HepG2 (cell line): ENCODE measurements around the gene PANK4. TPM values are rescaled to one million over a fixed set of nuclear protein-coding genes. Genes with fewer than 3 reads are reported as not detected.

Experiments used
- ATF7 ChIP-seq, 2 experiments: fragments of 450-650 bp in 1 of 2; sonication (generic) in 1 of 2; formaldehyde crosslinking in 1 of 2; IDR thresholded peaks; 2 replicates each; pipeline versions ENCODE4 v1.4.0 to v1.6.1; 2016 to 2020; ENCODE audit warnings: antibody characterized with exemption in 1 of 2, mild to moderate bottlenecking in 1 of 2, missing genetic modification reagents in 1 of 2
- CEBPG ChIP-seq: IDR thresholded peaks from 2 replicates; pipeline ENCODE4 v1.6.1; 2016
- KDM6A ChIP-seq: IDR thresholded peaks from 2 replicates; pipeline ENCODE4 v1.6.1; 2016; ENCODE audit warnings: low read depth
- RAD21 ChIP-seq: fragments of 450-650 bp; formaldehyde crosslinking; IDR thresholded peaks from 2 replicates; pipeline ENCODE4 v1.5.0; 2020; ENCODE audit warnings: mild to moderate bottlenecking
- RBAK ChIP-seq: sonication (generic); formaldehyde crosslinking; IDR thresholded peaks from 2 replicates; pipeline ENCODE4 v1.5.1; 2020; ENCODE audit warnings: mild to moderate bottlenecking, missing genetic modification reagents
- ZMYM4 ChIP-seq: sonication (generic); formaldehyde crosslinking; IDR thresholded peaks from 2 replicates; pipeline ENCODE4 v1.8.1; 2023; ENCODE audit warnings: mild to moderate bottlenecking, missing genetic modification reagents
- ZNF138 ChIP-seq: sonication (generic); formaldehyde crosslinking; IDR thresholded peaks from 2 replicates; pipeline ENCODE4 v1.5.0; 2020; ENCODE audit warnings: mild to moderate bottlenecking, low read depth, missing genetic modification reagents
- ZNF160 ChIP-seq: sonication (generic); formaldehyde crosslinking; IDR thresholded peaks from 2 replicates; pipeline ENCODE4 v1.8.0; 2022; ENCODE audit warnings: mild to moderate bottlenecking, inconsistent platforms, missing genetic modification reagents
- ZNF235 ChIP-seq: sonication (generic); formaldehyde crosslinking; IDR thresholded peaks from 2 replicates; pipeline ENCODE4 v1.8.1; 2023; ENCODE audit warnings: mild to moderate bottlenecking, missing genetic modification reagents, borderline replicate concordance
- ZNF333 ChIP-seq: sonication (generic); formaldehyde crosslinking; IDR thresholded peaks from 2 replicates; pipeline ENCODE4 v1.4.0; 2020; ENCODE audit warnings: mild to moderate bottlenecking, missing genetic modification reagents, borderline replicate concordance
- ZNF496 ChIP-seq: sonication (generic); formaldehyde crosslinking; IDR thresholded peaks from 2 replicates; pipeline ENCODE4 v1.8.1; 2023; ENCODE audit warnings: mild to moderate bottlenecking, moderate library complexity, missing genetic modification reagents; ENCODE audit not compliant: insufficient replicate concordance
- ZNF776 ChIP-seq: sonication (generic); formaldehyde crosslinking; IDR thresholded peaks from 2 replicates; pipeline ENCODE4 v1.4.0; 2020; ENCODE audit warnings: mild to moderate bottlenecking, missing genetic modification reagents
- ZSCAN25 ChIP-seq: sonication (generic); formaldehyde crosslinking; IDR thresholded peaks from 2 replicates; pipeline ENCODE4 v1.8.0; 2022; ENCODE audit warnings: mild to moderate bottlenecking, missing genetic modification reagents
- polyA plus RNA-seq, 8 experiments: library from polyadenylated mRNA; depleted of rRNA in 3 of 8; stranded (reverse) in 7 of 8; unstranded in 1 of 8; fragments of >200 nt; fragmentation: Illumina TruSeq in 4 of 8; extraction: Trizol in 4 of 8; gene quantifications; 2 replicates each; pipeline versions ENCODE4 v1.2.1 to v1.2.3, GENCODE V29; 2011 to 2016; ENCODE audit warnings: low read depth in 4 of 8, missing spikeins in 1 of 8, mixed read lengths in 1 of 8; ENCODE audit not compliant: insufficient read depth in 1 of 8
- total RNA-seq, 5 experiments: library from RNA; depleted of rRNA; stranded (reverse); fragments of >200 nt; fragmentation: Illumina TruSeq; extraction: Trizol; gene quantifications; 2 replicates each; pipeline ENCODE4 v1.2.3, GENCODE V29; 2016; ENCODE audit warnings: low read depth in 1 of 5
- TF ChIP-seq, protein P1 (sequence below): sonication (generic); formaldehyde crosslinking; IDR thresholded peaks from 2 replicates; pipeline ENCODE4 v1.4.0; 2020; ENCODE audit warnings: mild to moderate bottlenecking, missing genetic modification reagents
- TF ChIP-seq, protein P2 (sequence below): sonication (generic); formaldehyde crosslinking; IDR thresholded peaks from 2 replicates; pipeline ENCODE4 v1.5.1; 2020; ENCODE audit warnings: missing genetic modification reagents, mild to moderate bottlenecking, borderline replicate concordance
- TF ChIP-seq, protein P3 (sequence below), 2 experiments: fragments of 450-650 bp in 1 of 2; sonication (generic) in 1 of 2; formaldehyde crosslinking; IDR thresholded peaks; 2 replicates each; pipeline versions ENCODE4 v1.5.0 to v1.8.0; 2020 to 2022; ENCODE audit warnings: mild to moderate bottlenecking in 1 of 2, missing genetic modification reagents in 1 of 2
- TF ChIP-seq, protein P4 (sequence below): sonication (generic); formaldehyde crosslinking; IDR thresholded peaks from 2 replicates; pipeline ENCODE4 v1.8.0; 2022; ENCODE audit warnings: mild to moderate bottlenecking, missing genetic modification reagents, borderline replicate concordance
- TF ChIP-seq, protein P5 (sequence below): sonication (generic); formaldehyde crosslinking; IDR thresholded peaks from 2 replicates; pipeline ENCODE4 v1.5.0; 2020; ENCODE audit warnings: mild to moderate bottlenecking, missing genetic modification reagents, borderline replicate concordance
- TF ChIP-seq, protein P6 (sequence below): sonication (generic); formaldehyde crosslinking; IDR thresholded peaks from 2 replicates; pipeline ENCODE4 v1.5.1; 2020; ENCODE audit warnings: missing genetic modification reagents, mild to moderate bottlenecking, borderline replicate concordance

PANK4 gene
- total and polyA plus RNA-seq, 2 of the 13 experiments (the other 11 are each of a cell fraction or from before 2014, with no cell fraction given) = 17.4 to 19.3 TPM

DNA sequence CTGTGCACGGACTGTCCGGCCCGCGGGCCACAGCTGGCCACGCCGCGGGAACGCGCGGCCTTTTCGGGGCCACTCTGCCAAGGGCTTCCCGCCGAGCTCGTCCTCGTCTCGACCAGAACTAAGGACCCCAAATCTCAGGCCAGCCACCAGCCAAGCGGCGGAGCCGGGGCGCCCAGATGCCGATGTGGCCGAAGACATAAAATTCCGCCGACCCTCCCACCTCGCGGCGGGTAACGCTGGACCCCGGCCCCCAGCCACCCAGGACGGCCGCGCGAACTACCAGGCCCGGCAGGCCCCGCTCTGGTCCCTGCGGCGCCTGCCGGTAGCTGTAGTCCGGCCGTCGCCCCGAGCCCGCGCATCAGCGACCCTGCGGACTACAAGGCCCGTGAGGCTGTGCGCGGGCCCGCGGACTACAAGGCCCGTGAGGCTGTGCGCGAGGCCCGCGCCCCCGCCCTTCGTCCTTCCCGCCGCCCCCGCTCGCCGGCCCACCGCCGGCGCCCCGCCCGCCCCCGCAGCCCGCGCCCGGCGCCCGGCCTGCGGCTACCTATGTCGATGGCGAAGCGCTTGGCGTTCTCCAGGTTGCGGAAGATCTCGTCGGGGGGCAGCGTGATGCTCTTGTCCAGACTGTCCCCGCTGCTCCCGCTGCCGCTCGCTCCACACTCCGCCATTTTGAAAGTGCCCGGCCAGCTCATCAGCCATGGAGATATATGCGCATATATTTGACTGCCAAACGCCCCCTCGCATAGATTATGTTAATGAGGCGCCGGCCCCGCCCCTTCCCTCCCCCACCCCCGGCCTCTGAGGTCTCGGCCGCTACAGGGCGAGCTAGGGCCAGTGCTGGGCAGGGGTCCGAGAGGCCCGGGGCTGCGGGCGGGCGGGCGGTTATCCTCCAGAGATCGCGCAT is at the start of gene PANK4 (continued):
- TF ChIP-seq, protein P1, sequence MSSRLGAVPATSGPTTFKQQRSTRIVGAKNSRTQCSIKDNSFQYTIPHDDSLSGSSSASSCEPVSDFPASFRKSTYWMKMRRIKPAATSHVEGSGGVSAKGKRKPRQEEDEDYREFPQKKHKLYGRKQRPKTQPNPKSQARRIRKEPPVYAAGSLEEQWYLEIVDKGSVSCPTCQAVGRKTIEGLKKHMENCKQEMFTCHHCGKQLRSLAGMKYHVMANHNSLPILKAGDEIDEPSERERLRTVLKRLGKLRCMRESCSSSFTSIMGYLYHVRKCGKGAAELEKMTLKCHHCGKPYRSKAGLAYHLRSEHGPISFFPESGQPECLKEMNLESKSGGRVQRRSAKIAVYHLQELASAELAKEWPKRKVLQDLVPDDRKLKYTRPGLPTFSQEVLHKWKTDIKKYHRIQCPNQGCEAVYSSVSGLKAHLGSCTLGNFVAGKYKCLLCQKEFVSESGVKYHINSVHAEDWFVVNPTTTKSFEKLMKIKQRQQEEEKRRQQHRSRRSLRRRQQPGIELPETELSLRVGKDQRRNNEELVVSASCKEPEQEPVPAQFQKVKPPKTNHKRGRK (CRISPR knock-in tag) = no peak
- peak; percentile 32; the same call in 1 of the 2 replicates for TF ChIP-seq ZMYM4 (CRISPR knock-in tag)
- TF ChIP-seq ZSCAN25 (CRISPR knock-in tag) = no peak
- TF ChIP-seq, protein P2, sequence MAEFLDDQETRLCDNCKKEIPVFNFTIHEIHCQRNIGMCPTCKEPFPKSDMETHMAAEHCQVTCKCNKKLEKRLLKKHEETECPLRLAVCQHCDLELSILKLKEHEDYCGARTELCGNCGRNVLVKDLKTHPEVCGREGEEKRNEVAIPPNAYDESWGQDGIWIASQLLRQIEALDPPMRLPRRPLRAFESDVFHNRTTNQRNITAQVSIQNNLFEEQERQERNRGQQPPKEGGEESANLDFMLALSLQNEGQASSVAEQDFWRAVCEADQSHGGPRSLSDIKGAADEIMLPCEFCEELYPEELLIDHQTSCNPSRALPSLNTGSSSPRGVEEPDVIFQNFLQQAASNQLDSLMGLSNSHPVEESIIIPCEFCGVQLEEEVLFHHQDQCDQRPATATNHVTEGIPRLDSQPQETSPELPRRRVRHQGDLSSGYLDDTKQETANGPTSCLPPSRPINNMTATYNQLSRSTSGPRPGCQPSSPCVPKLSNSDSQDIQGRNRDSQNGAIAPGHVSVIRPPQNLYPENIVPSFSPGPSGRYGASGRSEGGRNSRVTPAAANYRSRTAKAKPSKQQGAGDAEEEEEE (CRISPR knock-in tag) = no peak
- no peak for TF ChIP-seq ZNF235 (CRISPR knock-in tag)
- no peak for TF ChIP-seq ZNF496
- TF ChIP-seq, protein P3, sequence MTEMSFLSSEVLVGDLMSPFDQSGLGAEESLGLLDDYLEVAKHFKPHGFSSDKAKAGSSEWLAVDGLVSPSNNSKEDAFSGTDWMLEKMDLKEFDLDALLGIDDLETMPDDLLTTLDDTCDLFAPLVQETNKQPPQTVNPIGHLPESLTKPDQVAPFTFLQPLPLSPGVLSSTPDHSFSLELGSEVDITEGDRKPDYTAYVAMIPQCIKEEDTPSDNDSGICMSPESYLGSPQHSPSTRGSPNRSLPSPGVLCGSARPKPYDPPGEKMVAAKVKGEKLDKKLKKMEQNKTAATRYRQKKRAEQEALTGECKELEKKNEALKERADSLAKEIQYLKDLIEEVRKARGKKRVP (CRISPR knock-in tag; IDR thresholded peaks at IDR 0.05) = no peak
- TF ChIP-seq RBAK = no peak
- TF ChIP-seq RAD21 (CRISPR knock-in tag) = peak; percentile 24; the same call in 1 of the 2 replicates
- no peak for TF ChIP-seq CEBPG (CRISPR knock-in tag)
- no peak for TF ChIP-seq ZNF776 (CRISPR knock-in tag)
- TF ChIP-seq ZNF333 = no peak
- TF ChIP-seq KDM6A (CRISPR knock-in tag) = no peak
- TF ChIP-seq ATF7 (IDR thresholded peaks at IDR 0.05) = no peak
- no peak for TF ChIP-seq ATF7 (CRISPR knock-in tag; IDR thresholded peaks at IDR 0.05)
- TF ChIP-seq, protein P4, sequence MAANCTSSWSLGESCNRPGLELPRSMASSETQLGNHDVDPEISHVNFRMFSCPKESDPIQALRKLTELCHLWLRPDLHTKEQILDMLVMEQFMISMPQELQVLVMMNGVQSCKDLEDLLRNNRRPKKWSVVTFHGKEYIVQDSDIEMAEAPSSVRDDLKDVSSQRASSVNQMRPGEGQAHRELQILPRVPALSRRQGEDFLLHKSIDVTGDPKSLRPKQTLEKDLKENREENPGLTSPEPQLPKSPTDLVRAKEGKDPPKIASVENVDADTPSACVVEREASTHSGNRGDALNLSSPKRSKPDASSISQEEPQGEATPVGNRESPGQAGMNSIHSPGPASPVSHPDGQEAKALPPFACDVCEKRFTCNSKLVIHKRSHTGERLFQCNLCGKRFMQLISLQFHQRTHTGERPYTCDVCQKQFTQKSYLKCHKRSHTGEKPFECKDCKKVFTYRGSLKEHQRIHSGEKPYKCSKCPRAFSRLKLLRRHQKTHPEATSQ = no peak
- TF ChIP-seq, protein P5, sequence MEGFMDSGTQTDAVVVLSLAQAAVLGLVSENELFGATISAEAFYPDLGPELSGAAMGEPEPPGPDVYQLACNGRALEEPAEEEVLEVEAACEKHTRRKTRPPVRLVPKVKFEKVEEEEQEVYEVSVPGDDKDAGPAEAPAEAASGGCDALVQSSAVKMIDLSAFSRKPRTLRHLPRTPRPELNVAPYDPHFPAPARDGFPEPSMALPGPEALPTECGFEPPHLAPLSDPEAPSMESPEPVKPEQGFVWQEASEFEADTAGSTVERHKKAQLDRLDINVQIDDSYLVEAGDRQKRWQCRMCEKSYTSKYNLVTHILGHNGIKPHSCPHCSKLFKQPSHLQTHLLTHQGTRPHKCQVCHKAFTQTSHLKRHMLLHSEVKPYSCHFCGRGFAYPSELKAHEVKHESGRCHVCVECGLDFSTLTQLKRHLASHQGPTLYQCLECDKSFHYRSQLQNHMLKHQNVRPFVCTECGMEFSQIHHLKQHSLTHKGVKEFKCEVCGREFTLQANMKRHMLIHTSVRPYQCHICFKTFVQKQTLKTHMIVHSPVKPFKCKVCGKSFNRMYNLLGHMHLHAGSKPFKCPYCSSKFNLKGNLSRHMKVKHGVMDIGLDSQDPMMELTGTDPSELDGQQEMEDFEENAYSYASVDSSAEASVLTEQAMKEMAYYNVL (CRISPR knock-in tag) = no peak
- TF ChIP-seq, protein P6, sequence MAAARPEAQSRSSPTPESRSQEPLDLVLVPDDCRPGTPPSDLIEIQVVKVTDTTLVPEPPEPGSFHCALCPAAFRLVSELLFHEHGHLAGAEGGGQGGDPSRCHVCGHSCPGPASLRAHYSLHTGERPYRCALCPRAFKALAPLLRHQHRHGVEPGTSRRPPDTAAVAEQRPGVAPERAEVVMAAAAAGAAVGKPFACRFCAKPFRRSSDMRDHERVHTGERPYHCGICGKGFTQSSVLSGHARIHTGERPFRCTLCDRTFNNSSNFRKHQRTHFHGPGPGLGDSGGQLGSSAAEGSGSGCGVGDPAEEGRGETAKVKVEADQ (CRISPR knock-in tag) = no peak
- no peak for TF ChIP-seq ZNF160 (CRISPR knock-in tag)
- no peak for TF ChIP-seq ZNF138 (CRISPR knock-in tag)
